Activated CD4-positive, alpha-beta T cell treated with anti-CD3 and anti-CD28 coated beads for 36 hours (primary cell): ENCODE results near the gene PNPLA7. TPM values are rescaled to one million over a fixed set of nuclear protein-coding genes. Genes with fewer than 3 reads are reported as not detected.

Experiments
- ATAC-seq: fragments of 200-7000 bp; cut with Tn5 transposase; one replicate; pipeline ENCODE4 v1.10.0; 2021; ENCODE audit warnings: mild to moderate bottlenecking, moderate library complexity
- CTCF ChIA-PET: fragments of 350-600 bp; sonication (Branson Sonifier 250); formaldehyde crosslinking; loops from one replicate; lab custom pipeline; 2021; ENCODE audit warnings: antibody characterized with exemption; lab: Charles Lee
- POLR2A ChIA-PET: fragments of 350-600 bp; sonication (Branson Sonifier 250); formaldehyde crosslinking; loops from one replicate; lab custom pipeline; 2021; ENCODE audit warnings: antibody characterized with exemption, inconsistent platforms; lab: Charles Lee
- DNase-seq: peaks from one replicate; pipeline ENCODE4 v3.0.0-alpha.2; 2020
- H3K27ac Mint-ChIP-seq: one replicate; pipeline ENCODE4 v1.8.0; 2021; ENCODE audit warnings: mixed read lengths
- H3K27me3 Mint-ChIP-seq: one replicate; pipeline ENCODE4 v1.8.0; 2021; ENCODE audit warnings: mixed read lengths
- H3K36me3 Mint-ChIP-seq: one replicate; pipeline ENCODE4 v1.8.0; 2021; ENCODE audit warnings: low read depth, mixed read lengths
- H3K4me1 Mint-ChIP-seq: one replicate; pipeline ENCODE4 v1.8.0; 2021; ENCODE audit warnings: mixed read lengths
- H3K4me3 Mint-ChIP-seq: one replicate; pipeline ENCODE4 v1.8.0; 2021; ENCODE audit warnings: mild to moderate bottlenecking, moderate library complexity, mixed read lengths
- H3K9me3 Mint-ChIP-seq: one replicate; pipeline ENCODE4 v1.8.0; 2021; ENCODE audit warnings: low read depth, mixed read lengths
- intact Hi-C, 2 experiments: fragments of 100-400 bp; cut with DNase I in 1 of 2; cut with micrococcal nuclease in 1 of 2; formaldehyde crosslinking; loops; one replicate each; pipeline versions ENCODE4 v1.14.2 to v1.15.1; 2022 to 2024; cut with DNase I, micrococcal nuclease
- total RNA-seq, 2 experiments: library from RNA; stranded (reverse); gene quantifications; one replicate each; pipeline ENCODE4 v1.2.3, GENCODE V29; 2021

Gene PNPLA7
- total RNA-seq, 2 experiments from 2014 or later, result 3.1 to 3.6 TPM

- Mint-ChIP-seq H3K9me3 (no peaks in the 10 kb centered on the region), H3K4me3 (no peak overlapping the region), H3K4me1 (peaks cover 38% of the 10 kb centered on the region), H3K27me3 (no peaks in the 10 kb centered on the region), H3K27ac (peak overlapping the region; percentile 19), H3K36me3 (peaks cover 26% of the 10 kb centered on the region)
- ChIA-PET CTCF (no interaction called here), POLR2A (no interaction called here)
- intact Hi-C loops, result loop anchor here (10.0 kb wide), 2 partner anchors 155 to 1205 kb away; partner anchors contain the start of gene QSOX2 (in 1 of the 2)
- ATAC-seq (no peak), DNase-seq (peak; percentile 49)
Observed at GRCh38 chr9:137449931-137450538, 100.2 kb downstream of the PNPLA7 start.

GRCh38 chr9:137449081-137449844 lies 100.9 kb downstream of the PNPLA7 start:
- peaks cover 18% of the 10 kb centered on the region for H3K36me3 Mint-ChIP-seq
- H3K9me3 Mint-ChIP-seq, result no peaks in the 10 kb centered on the region
- POLR2A ChIA-PET, result no interaction called here
- DNase-seq (no peak), ATAC-seq (no peak)
- H3K4me1 Mint-ChIP-seq, result peaks cover 31% of the 10 kb centered on the region
- CTCF ChIA-PET, result no interaction called here
- no peaks in the 10 kb centered on the region for H3K27me3 Mint-ChIP-seq
- H3K4me3 Mint-ChIP-seq, result no peak overlapping the region
- H3K27ac Mint-ChIP-seq, result no peak overlapping the region
- intact Hi-C loops, result loop anchor here in 1 of 2 experiments (10.0 kb wide), 1 partner anchor 154 kb away; no protein-coding TSS in a partner anchor

- ChIA-PET CTCF (no interaction called here), POLR2A (no interaction called here)
- DNase-seq (no peak), ATAC-seq (no peak)
- Mint-ChIP-seq H3K9me3 (no peaks in the 10 kb centered on the region), H3K36me3 (peaks cover 16% of the 10 kb centered on the region), H3K27ac (no peak overlapping the region), H3K4me1 (peaks cover 26% of the 10 kb centered on the region), H3K4me3 (no peak overlapping the region), H3K27me3 (peaks cover under 1% of the 10 kb centered on the region)
- intact Hi-C loops, result loop anchor here in 1 of 2 experiments (10.0 kb wide), 1 partner anchor 154 kb away; no protein-coding TSS in a partner anchor
Observed at GRCh38 chr9:137448602-137448962, 101.6 kb downstream of the PNPLA7 start.

GRCh38 chr9:137447722-137448601 lies 102.2 kb downstream of the PNPLA7 start:
- POLR2A ChIA-PET, result no interaction called here
- intact Hi-C loops, result loop anchor here in 1 of 2 experiments (10.0 kb wide), 1 partner anchor 153 kb away; no protein-coding TSS in a partner anchor

DNA sequence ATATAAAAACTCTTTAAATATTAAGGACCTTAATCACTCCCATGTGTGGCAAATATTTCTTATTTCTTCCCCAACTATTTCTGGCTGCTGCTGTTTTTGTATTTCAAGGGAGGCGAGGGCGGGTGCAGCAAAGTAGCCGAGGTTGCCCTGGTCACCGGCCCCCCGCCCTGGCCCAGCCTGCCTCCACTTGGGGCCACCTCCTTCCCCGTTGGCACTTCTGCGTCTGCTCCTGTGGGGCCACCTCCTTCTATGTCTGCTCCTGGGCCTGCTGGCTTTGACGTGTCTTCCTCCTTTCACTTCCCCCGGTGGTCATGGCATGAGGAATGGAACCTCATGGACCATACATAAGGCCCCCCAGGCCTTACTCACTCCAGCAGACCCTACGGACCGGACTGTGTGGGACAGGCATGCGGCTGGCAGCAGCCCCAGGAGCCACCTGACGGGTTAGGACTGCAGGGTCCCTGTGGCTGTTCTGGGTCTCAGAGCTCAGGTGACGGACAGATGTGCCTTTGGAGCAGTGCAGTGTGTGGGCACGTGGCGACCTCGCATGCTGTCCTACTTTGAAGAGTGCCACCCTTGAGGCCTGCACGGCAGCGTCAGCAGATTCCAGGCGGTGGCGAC lies 103.2 kb downstream of the PNPLA7 start:
- H3K4me3 Mint-ChIP-seq, result no peak overlapping the region
- ATAC-seq (no peak), DNase-seq (no peak)
- CTCF ChIA-PET, result no interaction called here
- H3K36me3 Mint-ChIP-seq, result peaks cover 9% of the 10 kb centered on the region
- intact Hi-C loops, result loop anchor here in 1 of 2 experiments (10.0 kb wide), 1 partner anchor 152 kb away; no protein-coding TSS in a partner anchor
- POLR2A ChIA-PET, result no interaction called here
- peaks cover 19% of the 10 kb centered on the region for H3K4me1 Mint-ChIP-seq
- H3K9me3 Mint-ChIP-seq, result no peaks in the 10 kb centered on the region
- H3K27me3 Mint-ChIP-seq, result peaks cover 8% of the 10 kb centered on the region
- H3K27ac Mint-ChIP-seq, result no peak overlapping the region

More at GRCh38 chr9:137447722-137448601, 102.2 kb downstream of the PNPLA7 start:
- DNase-seq, result no peak
- no peak overlapping the region for H3K27ac Mint-ChIP-seq
- H3K9me3 Mint-ChIP-seq, result no peaks in the 10 kb centered on the region
- no peak for ATAC-seq
- peaks cover 25% of the 10 kb centered on the region for H3K4me1 Mint-ChIP-seq
- peaks cover 14% of the 10 kb centered on the region for H3K36me3 Mint-ChIP-seq
- H3K4me3 Mint-ChIP-seq, result no peak overlapping the region
- H3K27me3 Mint-ChIP-seq, result peaks cover 3% of the 10 kb centered on the region
- CTCF ChIA-PET, result no interaction called here

GRCh38 chr9:137445930-137446431 lies 104.2 kb downstream of the PNPLA7 start:
- ChIA-PET POLR2A (no interaction called here), CTCF (interaction anchor here (0.6 to 0.7 kb wide), 3 partner anchors 17 to 159 kb away, joined by 3 to 4 read pairs (median 3); no protein-coding TSS in a partner anchor)
- H3K9me3 Mint-ChIP-seq, result no peaks in the 10 kb centered on the region
- H3K36me3 Mint-ChIP-seq, result peaks cover 7% of the 10 kb centered on the region
- H3K4me1 Mint-ChIP-seq, result peaks cover 20% of the 10 kb centered on the region
- intact Hi-C loops, result loop anchor here (1.0 to 10.0 kb wide), 4 partner anchors 23 to 159 kb away; partner anchors contain the start of genes EXD3 (in 2 of the 2) and NOXA1 (in 2 of the 2)
- H3K4me3 Mint-ChIP-seq, result no peak overlapping the region
- DNase-seq (no peak), ATAC-seq (no peak)
- H3K27me3 Mint-ChIP-seq, result peaks cover 10% of the 10 kb centered on the region
- no peak overlapping the region for H3K27ac Mint-ChIP-seq

- peaks cover 16% of the 10 kb centered on the region for H3K4me1 Mint-ChIP-seq
- H3K4me3 Mint-ChIP-seq, result no peak overlapping the region
- ChIA-PET CTCF (interaction anchor here (0.6 to 1.9 kb wide), 5 partner anchors 13 to 659 kb away, joined by 3 to 5 read pairs (median 3); no protein-coding TSS in a partner anchor), POLR2A (no interaction called here)
- H3K36me3 Mint-ChIP-seq, result peaks cover 7% of the 10 kb centered on the region
- ATAC-seq, result peak; percentile 91
- H3K9me3 Mint-ChIP-seq, result no peaks in the 10 kb centered on the region
- peaks cover 10% of the 10 kb centered on the region for H3K27me3 Mint-ChIP-seq
- H3K27ac Mint-ChIP-seq, result no peak overlapping the region
- peak; percentile 91 for DNase-seq
- intact Hi-C loops, result loop anchor here (1.0 to 10.0 kb wide), 4 partner anchors 22 to 159 kb away; partner anchors contain the start of genes EXD3 (in 2 of the 2) and NOXA1 (in 2 of the 2)
Observed at GRCh38 chr9:137445275-137445807, 104.9 kb downstream of the PNPLA7 start.

DNA sequence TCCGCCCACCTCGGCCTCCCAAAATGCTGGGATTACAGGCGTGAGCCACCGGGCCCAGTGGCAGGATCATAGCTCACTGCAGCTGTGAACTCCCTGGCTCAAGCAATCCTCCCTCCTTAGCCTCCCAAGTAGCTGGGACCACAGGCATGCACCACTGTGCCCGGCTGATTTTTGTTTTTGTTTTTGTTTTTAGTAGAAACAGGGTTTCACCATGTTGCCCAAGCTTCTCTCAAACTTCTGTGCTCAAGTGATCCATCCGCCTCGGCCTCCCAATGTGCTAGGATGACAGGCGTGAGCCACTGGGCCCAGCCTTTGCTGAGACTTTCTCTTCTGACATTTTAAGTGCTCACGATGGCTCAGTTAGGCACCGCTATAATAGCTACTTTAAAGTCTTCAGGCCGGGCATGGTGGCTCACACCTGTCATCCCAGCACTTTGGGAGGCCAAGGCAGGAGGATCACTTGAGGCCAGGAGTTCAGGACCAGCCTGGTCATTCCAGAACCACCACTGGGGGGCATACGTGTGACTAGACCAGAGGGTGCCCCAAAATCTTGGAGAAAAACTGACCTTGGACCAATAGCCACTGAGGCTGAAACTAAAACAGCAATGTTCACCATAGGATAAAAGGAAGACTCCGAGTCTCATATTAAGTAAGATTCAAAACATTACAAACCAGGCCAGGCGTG lies 106.0 kb downstream of the PNPLA7 start:
- POLR2A ChIA-PET, result no interaction called here
- peaks cover 2% of the 10 kb centered on the region for H3K36me3 Mint-ChIP-seq
- H3K4me1 Mint-ChIP-seq, result peaks cover 12% of the 10 kb centered on the region
- H3K4me3 Mint-ChIP-seq, result no peak overlapping the region
- ATAC-seq (no peak), DNase-seq (no peak)
- no peak overlapping the region for H3K27ac Mint-ChIP-seq
- H3K27me3 Mint-ChIP-seq, result peaks cover 10% of the 10 kb centered on the region
- intact Hi-C loops, result loop anchor here (2.0 to 10.0 kb wide), 2 partner anchors 149 to 157 kb away; no protein-coding TSS in a partner anchor
- no peaks in the 10 kb centered on the region for H3K9me3 Mint-ChIP-seq
- CTCF ChIA-PET, result interaction anchor here (0.5 to 1.9 kb wide), 6 partner anchors 12 to 614 kb away, joined by 3 to 5 read pairs (median 3); no protein-coding TSS in a partner anchor

GRCh38 chr9:137441935-137442321 lies 108.3 kb downstream of the PNPLA7 start:
- no peak for DNase-seq
- CTCF ChIA-PET, result interaction anchor here (0.7 kb wide), 1 partner anchor 120 kb away, joined by 4 read pairs; no protein-coding TSS in a partner anchor
- intact Hi-C loops, result loop anchor here in 1 of 2 experiments (10.0 kb wide), 1 partner anchor 147 kb away; no protein-coding TSS in a partner anchor
- POLR2A ChIA-PET, result no interaction called here
- H3K27me3 Mint-ChIP-seq, result peaks cover 10% of the 10 kb centered on the region
- no peaks in the 10 kb centered on the region for H3K9me3 Mint-ChIP-seq
- peak overlapping the region; percentile 38 for H3K4me3 Mint-ChIP-seq
- no peak for ATAC-seq
- no peaks in the 10 kb centered on the region for H3K36me3 Mint-ChIP-seq
- H3K4me1 Mint-ChIP-seq, result peaks cover 10% of the 10 kb centered on the region
- H3K27ac Mint-ChIP-seq, result no peak overlapping the region
